ENCODE measurements around the gene RLBP1. TPM values are rescaled to one million over a fixed set of nuclear protein-coding genes. Genes with fewer than 3 reads are reported as not detected.

RLBP1 gene
- total RNA-seq, 1 donor from 2014 or later: not detected

DNA sequence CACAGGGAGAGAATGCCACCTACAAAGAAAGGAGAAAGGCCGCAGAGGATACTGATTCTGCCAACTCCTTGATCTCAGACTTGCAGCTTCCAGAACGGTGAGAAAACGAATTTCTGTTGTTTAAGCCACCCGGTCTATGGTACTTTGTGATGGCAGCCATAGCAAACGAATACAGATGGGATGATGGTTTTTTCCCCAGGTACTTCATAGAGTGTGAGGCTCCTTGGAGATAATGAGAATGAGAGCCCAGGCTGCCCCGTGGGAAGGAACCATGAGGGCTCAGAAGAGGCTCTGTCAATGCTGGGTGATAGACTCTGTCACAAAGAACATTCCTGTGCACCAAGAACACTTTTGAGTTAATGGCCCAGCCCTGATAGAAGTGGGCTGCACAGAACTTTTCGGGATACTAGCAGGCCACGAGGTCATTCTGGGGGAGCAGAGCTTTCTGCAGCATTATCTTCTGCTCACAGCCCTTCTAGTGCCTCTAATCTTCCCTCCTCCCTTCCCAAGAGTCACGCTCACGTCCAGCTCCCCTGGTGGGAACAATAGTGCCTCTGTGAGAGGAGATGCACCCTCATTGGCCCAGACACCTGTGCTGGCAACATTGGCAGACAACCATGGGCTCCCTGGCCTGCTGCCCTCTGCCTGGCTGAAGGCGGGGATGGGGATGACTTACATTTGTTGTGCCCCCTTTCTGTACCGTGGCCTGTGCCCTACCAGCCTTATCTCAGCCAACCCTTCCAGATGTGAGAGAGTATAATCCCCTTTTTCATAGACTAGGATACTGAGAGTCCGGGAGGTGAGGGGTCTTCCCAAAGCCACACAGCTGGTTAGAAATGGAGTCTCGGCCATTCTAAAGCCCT, 5.2 kb upstream of the RLBP1 start:
- Mint-ChIP-seq H3K9me3 (ENCODE audit: low read depth) (no peaks in the 10 kb centered on the region), H3K4me1 (ENCODE audit: low read depth) (no peaks in the 10 kb centered on the region), H3K27ac (ENCODE audit: unreplicated experiment) (no peak overlapping the region), H3K4me3 (ENCODE audit: unreplicated experiment) (no peak overlapping the region), H3K27me3 (ENCODE audit: low read depth) (no peaks in the 10 kb centered on the region), H3K36me3 (ENCODE audit: low read depth) (no peaks in the 10 kb centered on the region)
- DNase-seq (ENCODE audit: low spot score): no peak
- no peak for TF ChIP-seq CTCF (IDR thresholded peaks at IDR 0.05)

GRCh38 chr15:89225588-89225987, 4.2 kb upstream of the RLBP1 start:
- Mint-ChIP-seq H3K9me3 (ENCODE audit: low read depth) (no peaks in the 10 kb centered on the region), H3K27me3 (ENCODE audit: low read depth) (peaks cover 2% of the 10 kb centered on the region), H3K36me3 (ENCODE audit: low read depth) (no peaks in the 10 kb centered on the region), H3K4me3 (ENCODE audit: unreplicated experiment) (no peak overlapping the region), H3K27ac (ENCODE audit: unreplicated experiment) (no peak overlapping the region), H3K4me1 (ENCODE audit: low read depth) (no peaks in the 10 kb centered on the region)
- TF ChIP-seq CTCF (IDR thresholded peaks at IDR 0.05): no peak
- no peak for DNase-seq (ENCODE audit: low spot score)

DNA sequence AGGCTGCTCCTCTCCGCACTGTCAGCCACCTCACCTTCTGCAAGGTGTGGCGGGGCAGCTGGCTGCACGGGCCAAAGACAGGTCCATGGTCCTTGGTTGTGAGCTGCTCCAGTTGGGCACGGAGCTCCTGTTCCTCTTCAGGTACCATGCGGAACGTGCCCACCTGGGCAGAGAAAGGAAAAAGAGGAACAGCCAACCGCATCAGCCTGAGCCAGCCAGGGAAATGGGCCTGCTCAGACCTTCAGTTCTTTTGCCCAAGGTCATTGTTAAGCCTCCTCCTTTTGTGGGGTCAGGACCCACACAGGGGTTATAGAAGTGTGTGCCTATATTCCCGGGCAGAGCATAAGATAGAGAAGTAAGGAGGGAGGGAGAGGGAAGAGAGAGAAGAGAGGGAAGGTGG, 2.8 kb downstream of the RLBP1 start:
- H3K27ac Mint-ChIP-seq (ENCODE audit: unreplicated experiment): no peak overlapping the region
- no peak for TF ChIP-seq CTCF (IDR thresholded peaks at IDR 0.05)
- H3K9me3 Mint-ChIP-seq (ENCODE audit: low read depth): no peaks in the 10 kb centered on the region

DNA sequence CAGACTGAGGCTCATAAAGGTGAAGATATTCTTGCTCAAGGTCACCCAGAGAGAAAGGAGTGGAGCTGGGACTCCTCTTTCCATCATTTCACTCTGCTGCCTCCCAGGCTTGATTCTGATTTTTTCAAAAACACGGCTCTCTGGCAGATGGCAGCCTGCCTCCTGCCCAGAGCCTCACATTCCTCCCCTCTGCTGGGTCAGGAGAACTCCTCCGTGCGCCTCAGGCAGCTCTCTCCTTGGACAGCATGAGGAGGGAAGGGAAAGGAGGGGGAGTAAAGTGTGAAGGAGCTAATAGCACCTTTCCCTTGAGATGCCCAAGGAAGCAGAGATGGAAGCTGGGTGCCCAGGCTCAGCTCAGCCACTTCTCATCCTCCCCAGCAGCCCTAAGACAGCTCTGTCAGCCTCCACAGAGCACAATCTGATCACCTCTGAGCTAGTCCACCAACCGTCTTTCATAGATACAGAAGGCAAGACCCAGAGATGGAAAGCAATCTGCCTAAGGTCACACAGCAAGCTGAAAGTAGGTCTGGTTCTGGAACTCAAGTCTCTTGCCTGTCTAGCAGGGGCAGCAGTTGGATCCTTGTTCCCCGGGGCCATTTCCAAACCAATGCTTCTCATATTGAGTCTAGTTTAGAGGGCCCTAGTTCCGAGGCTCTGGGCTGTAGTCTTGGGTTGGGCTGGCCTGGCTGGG, 3.5 kb downstream of the RLBP1 start:
- Mint-ChIP-seq H3K4me3 (ENCODE audit: unreplicated experiment) (no peak overlapping the region), H3K4me1 (ENCODE audit: low read depth) (no peaks in the 10 kb centered on the region), H3K27me3 (ENCODE audit: low read depth) (peaks cover 22% of the 10 kb centered on the region), H3K9me3 (ENCODE audit: low read depth) (no peaks in the 10 kb centered on the region), H3K36me3 (ENCODE audit: low read depth) (no peaks in the 10 kb centered on the region), H3K27ac (ENCODE audit: unreplicated experiment) (no peak overlapping the region)
- no peak for DNase-seq (ENCODE audit: low spot score)
- TF ChIP-seq CTCF (IDR thresholded peaks at IDR 0.05): no peak

More for the DNA sequence above, 2.8 kb downstream of the RLBP1 start:
- H3K27me3 Mint-ChIP-seq (ENCODE audit: low read depth): peaks cover 19% of the 10 kb centered on the region
- no peaks in the 10 kb centered on the region for H3K4me1 Mint-ChIP-seq (ENCODE audit: low read depth)
- H3K4me3 Mint-ChIP-seq (ENCODE audit: unreplicated experiment): no peak overlapping the region
- DNase-seq (ENCODE audit: low spot score): no peak
- no peaks in the 10 kb centered on the region for H3K36me3 Mint-ChIP-seq (ENCODE audit: low read depth)

DNA sequence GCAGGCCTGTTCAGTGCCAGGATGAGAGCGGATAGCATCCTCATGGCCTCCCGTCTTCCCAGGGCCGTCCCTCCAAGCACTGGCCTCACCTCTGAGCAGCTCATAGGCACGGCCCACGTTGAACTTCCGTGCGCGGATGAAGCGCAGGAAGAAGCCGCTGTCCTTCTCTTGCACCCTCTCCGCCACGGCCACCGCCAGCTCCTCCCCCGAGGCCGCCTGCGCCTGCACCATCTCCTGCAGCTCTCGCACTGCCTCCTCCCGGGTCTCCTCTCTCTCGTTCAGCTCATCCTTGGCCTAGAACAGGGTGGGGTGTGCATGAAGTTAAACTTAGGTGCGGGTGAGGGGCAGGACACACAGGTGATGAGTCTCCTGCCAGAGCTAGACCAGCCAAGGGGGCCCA, 4.3 kb downstream of the RLBP1 start:
- no peak overlapping the region for H3K27ac Mint-ChIP-seq (ENCODE audit: unreplicated experiment)
- TF ChIP-seq CTCF (IDR thresholded peaks at IDR 0.05): no peak
- no peaks in the 10 kb centered on the region for H3K36me3 Mint-ChIP-seq (ENCODE audit: low read depth)
- H3K9me3 Mint-ChIP-seq (ENCODE audit: low read depth): no peaks in the 10 kb centered on the region
- H3K27me3 Mint-ChIP-seq (ENCODE audit: low read depth): peaks cover 22% of the 10 kb centered on the region
- no peak overlapping the region for H3K4me3 Mint-ChIP-seq (ENCODE audit: unreplicated experiment)
- H3K4me1 Mint-ChIP-seq (ENCODE audit: low read depth): no peaks in the 10 kb centered on the region
- DNase-seq (ENCODE audit: low spot score): no peak
